Uterus (tissue), 2 donors: ENCODE data around the gene SEPTIN3.

Source experiments
- POLR2A ChIP-seq, 2 donors: fragments of 450-650 bp; IDR thresholded peaks; one replicate each; pipeline ENCODE4 v1.6.1; 2016; ENCODE audit warnings: antibody characterized with exemption in 2 of 2, mild to moderate bottlenecking in 1 of 2, moderate library complexity in 1 of 2
- TF ChIP-seq, protein P1 (sequence below), 4 experiments: fragments of 200-600 bp in 2 of 4; fragments of 450-650 bp in 2 of 4; sonication (generic) in 2 of 4; IDR thresholded peaks; one replicate each; pipeline ENCODE4 v1.5.1; 2016 to 2019; ENCODE audit warnings: antibody characterized with exemption in 4 of 4, mild to moderate bottlenecking in 2 of 4, moderate library complexity in 1 of 4

DNA sequence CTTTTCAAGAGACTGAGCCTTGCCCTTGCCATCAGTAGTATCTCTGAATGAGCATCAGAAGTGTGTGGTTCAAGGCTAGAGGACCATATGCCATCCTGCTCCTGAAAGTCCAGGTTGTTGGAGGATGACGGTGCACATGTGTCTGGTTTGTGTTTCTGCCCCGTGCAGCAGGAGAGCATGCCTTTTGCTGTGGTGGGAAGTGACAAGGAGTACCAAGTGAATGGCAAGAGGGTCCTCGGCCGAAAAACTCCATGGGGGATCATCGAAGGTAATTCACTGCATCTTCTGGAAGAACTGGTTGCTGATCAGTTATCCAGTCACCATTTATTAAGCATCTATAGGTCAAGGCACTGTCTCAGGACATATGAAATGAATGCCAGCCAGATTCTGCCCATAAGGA lies 23.3 kb downstream of the SEPTIN3 start:
- TF ChIP-seq POLR2A (IDR thresholded peaks at IDR 0.05) = no peak
- TF ChIP-seq, protein P1, sequence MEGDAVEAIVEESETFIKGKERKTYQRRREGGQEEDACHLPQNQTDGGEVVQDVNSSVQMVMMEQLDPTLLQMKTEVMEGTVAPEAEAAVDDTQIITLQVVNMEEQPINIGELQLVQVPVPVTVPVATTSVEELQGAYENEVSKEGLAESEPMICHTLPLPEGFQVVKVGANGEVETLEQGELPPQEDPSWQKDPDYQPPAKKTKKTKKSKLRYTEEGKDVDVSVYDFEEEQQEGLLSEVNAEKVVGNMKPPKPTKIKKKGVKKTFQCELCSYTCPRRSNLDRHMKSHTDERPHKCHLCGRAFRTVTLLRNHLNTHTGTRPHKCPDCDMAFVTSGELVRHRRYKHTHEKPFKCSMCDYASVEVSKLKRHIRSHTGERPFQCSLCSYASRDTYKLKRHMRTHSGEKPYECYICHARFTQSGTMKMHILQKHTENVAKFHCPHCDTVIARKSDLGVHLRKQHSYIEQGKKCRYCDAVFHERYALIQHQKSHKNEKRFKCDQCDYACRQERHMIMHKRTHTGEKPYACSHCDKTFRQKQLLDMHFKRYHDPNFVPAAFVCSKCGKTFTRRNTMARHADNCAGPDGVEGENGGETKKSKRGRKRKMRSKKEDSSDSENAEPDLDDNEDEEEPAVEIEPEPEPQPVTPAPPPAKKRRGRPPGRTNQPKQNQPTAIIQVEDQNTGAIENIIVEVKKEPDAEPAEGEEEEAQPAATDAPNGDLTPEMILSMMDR (IDR thresholded peaks at IDR 0.05) = no peak
